HG03045 (cell line): Measurements from ENCODE around the gene DPH2.

Experiments
- ATAC-seq: cut with Tn5 transposase; IDR thresholded peaks from one replicate; pipeline ENCODE4 v1.9.1; 2021; ENCODE audit warnings: mild to moderate bottlenecking, moderate library complexity; ENCODE audit not compliant: unreplicated experiment

DPH2 gene

GRCh38 chr1:43963890-43964289 is 5.9 kb upstream of the DPH2 start:
- ATAC-seq, result no peak

GRCh38 chr1:43965316-43965715 is 4.5 kb upstream of the DPH2 start:
- no peak for ATAC-seq

- no peak for ATAC-seq
Observed at GRCh38 chr1:43968348-43968948, 1.4 kb upstream of the DPH2 start.

GRCh38 chr1:43969416-43969745 is 429 bp upstream of the DPH2 start:
- no peak for ATAC-seq

GRCh38 chr1:43970502-43970901 is 692 bp downstream of the DPH2 start:
- no peak for ATAC-seq

- no peak for ATAC-seq
Observed at GRCh38 chr1:43970911-43971310, 1.1 kb downstream of the DPH2 start.

- no peak for ATAC-seq
Observed at GRCh38 chr1:43971336-43971980, 1.6 kb downstream of the DPH2 start.

GRCh38 chr1:43973981-43974442 is 4.2 kb downstream of the DPH2 start:
- ATAC-seq, result no peak

GRCh38 chr1:43974443-43975248 is 4.8 kb downstream of the DPH2 start, which contains the start of gene ATP6V0B:
TSS of gene ATP6V0B (plus strand) at chr1:43974960. CDS start at chr1:43975041, 81 bp downstream.
- ATAC-seq, result peak; percentile 55

GRCh38 chr1:43975249-43975961 is 5.6 kb downstream of the DPH2 start:
- peak; percentile 5 for ATAC-seq

- ATAC-seq, result no peak
Observed at GRCh38 chr1:43976045-43976444, 6.2 kb downstream of the DPH2 start.

GRCh38 chr1:43976890-43977289 is 7.1 kb downstream of the DPH2 start:
- no peak for ATAC-seq

- ATAC-seq, result no peak
Observed at GRCh38 chr1:43977376-43978263, 7.8 kb downstream of the DPH2 start.

- ATAC-seq, result no peak
Observed at GRCh38 chr1:43978264-43978550, 8.4 kb downstream of the DPH2 start.

GRCh38 chr1:43978551-43979260 is 8.9 kb downstream of the DPH2 start, which contains the start of gene B4GALT2:
TSS of gene B4GALT2 (plus strand) at chr1:43979210. CDS start at chr1:43981161, 1,951 bp downstream.
- no peak for ATAC-seq

GRCh38 chr1:43979261-43979527 is 9.4 kb downstream of the DPH2 start:
- no peak for ATAC-seq

- ATAC-seq, result no peak
Observed at GRCh38 chr1:43979528-43980254, 9.9 kb downstream of the DPH2 start.

- no peak for ATAC-seq
Observed at GRCh38 chr1:43980255-43981134, 10.7 kb downstream of the DPH2 start.

- ATAC-seq, result no peak
Observed at GRCh38 chr1:43981135-43981491, 11.3 kb downstream of the DPH2 start.
